Adrenal gland (tissue), 5 donors: Measurements from ENCODE around the gene ABCD1.

ENCODE experiments used
- CTCF ChIP-seq, 6 experiments: fragments of 450-650 bp in 4 of 6; fragments of 200-600 bp in 2 of 6; sonication (generic) in 1 of 6; IDR thresholded peaks; 1 replicate in 5 of 6; 2 replicates in 1 of 6; pipeline versions ENCODE4 v1.5.1 to v1.8.0; 2016 to 2021; ENCODE audit warnings: antibody characterized with exemption in 6 of 6, mild to moderate bottlenecking in 2 of 6, moderate library complexity in 1 of 6
- POLR2A ChIP-seq, 2 donors: fragments of 450-650 bp; IDR thresholded peaks; one replicate each; pipeline ENCODE4 v1.6.1; 2017; ENCODE audit warnings: antibody characterized with exemption in 2 of 2, mild to moderate bottlenecking in 2 of 2, moderate library complexity in 1 of 2
- donor health status: DM: no; HTN: no; CAD: no.

GRCh38 chrX:153725039-153725831, 579 bp downstream of the ABCD1 start:
- no peak for TF ChIP-seq CTCF (IDR thresholded peaks at IDR 0.05)
- no peak for TF ChIP-seq POLR2A (IDR thresholded peaks at IDR 0.05)
